WERI-Rb-1 (cell line): ENCODE results near the gene ADAP1.

Source experiments
- DNase-seq: peaks from one replicate; pipeline ENCODE4 v3.0.0-alpha.2; 2020
- H3K27ac ChIP-seq: fragments of 250-450 bp; sonication (Bioruptor Pico); 2 replicates; pipeline ENCODE4 v1.5.1; 2020; ENCODE audit warnings: mild to moderate bottlenecking, moderate library complexity
- H3K27me3 ChIP-seq: fragments of 250-450 bp; sonication (Bioruptor Pico); 2 replicates; pipeline ENCODE4 v1.5.1; 2021; ENCODE audit warnings: mild to moderate bottlenecking, low read depth, moderate library complexity; ENCODE audit not compliant: insufficient read depth, severe bottlenecking
- H3K36me3 ChIP-seq: fragments of 250-450 bp; sonication (Bioruptor Pico); 2 replicates; pipeline ENCODE4 v1.5.1; 2020; ENCODE audit warnings: mild to moderate bottlenecking, moderate library complexity
- H3K4me3 ChIP-seq: 2 replicates; pipeline ENCODE4 v1.5.1; 2011; ENCODE audit warnings: low read depth, mild to moderate bottlenecking, control low read depth, low read length
- H3K9me3 ChIP-seq: fragments of 250-450 bp; sonication (Bioruptor Pico); 2 replicates; pipeline ENCODE4 v1.5.1; 2021; ENCODE audit warnings: mild to moderate bottlenecking, moderate library complexity; ENCODE audit not compliant: severe bottlenecking
- CTCF ChIP-seq: IDR thresholded peaks from 2 replicates; pipeline ENCODE4 v1.5.1; 2011; ENCODE audit warnings: low read depth, mild to moderate bottlenecking, control low read depth, inconsistent platforms, low read length

ADAP1 gene

GRCh38 chr7:897086-897485, 57.4 kb downstream of the ADAP1 start:
- Histone ChIP-seq H3K9me3 (no peaks in the 10 kb centered on the region), H3K4me3 (no peak overlapping the region), H3K36me3 (peaks cover 46% of the 10 kb centered on the region), H3K27ac (no peak overlapping the region), H3K27me3 (no peaks in the 10 kb centered on the region)
- no peak for DNase-seq
- TF ChIP-seq CTCF: no peak

- peaks cover 52% of the 10 kb centered on the region for H3K36me3 ChIP-seq
- no peak for DNase-seq
- no peaks in the 10 kb centered on the region for H3K27me3 ChIP-seq
- TF ChIP-seq CTCF: no peak
- H3K4me3 ChIP-seq: no peak overlapping the region
- no peaks in the 10 kb centered on the region for H3K9me3 ChIP-seq
- no peak overlapping the region for H3K27ac ChIP-seq
Observed at GRCh38 chr7:896346-897075, 58.0 kb downstream of the ADAP1 start.

- no peak for DNase-seq
- no peak for TF ChIP-seq CTCF
- no peaks in the 10 kb centered on the region for H3K27me3 ChIP-seq
- H3K4me3 ChIP-seq: no peak overlapping the region
- H3K27ac ChIP-seq: no peak overlapping the region
- H3K36me3 ChIP-seq: peaks cover 60% of the 10 kb centered on the region
- no peaks in the 10 kb centered on the region for H3K9me3 ChIP-seq
Observed at GRCh38 chr7:895451-896052, 58.9 kb downstream of the ADAP1 start.

GRCh38 chr7:894927-895450, 59.5 kb downstream of the ADAP1 start:
- Histone ChIP-seq H3K27ac (no peak overlapping the region), H3K36me3 (peaks cover 62% of the 10 kb centered on the region), H3K27me3 (no peaks in the 10 kb centered on the region), H3K9me3 (no peaks in the 10 kb centered on the region), H3K4me3 (no peak overlapping the region)
- no peak for DNase-seq
- TF ChIP-seq CTCF: no peak

- peaks cover 62% of the 10 kb centered on the region for H3K36me3 ChIP-seq
- DNase-seq: no peak
- no peaks in the 10 kb centered on the region for H3K9me3 ChIP-seq
- no peak overlapping the region for H3K27ac ChIP-seq
- no peaks in the 10 kb centered on the region for H3K27me3 ChIP-seq
- no peak overlapping the region for H3K4me3 ChIP-seq
- no peak for TF ChIP-seq CTCF
Observed at GRCh38 chr7:894164-894867, 60.2 kb downstream of the ADAP1 start.
